Keratinocyte (primary cell): Measurements from ENCODE around the gene CNTNAP1. TPM values are rescaled to one million over a fixed set of nuclear protein-coding genes. Genes with fewer than 3 reads are reported as not detected.

ENCODE experiments used
- DNase-seq: peaks from one replicate; pipeline ENCODE4 v3.0.0-alpha.2; 2011; ENCODE audit warnings: low read depth, missing footprints, low spot score
- FAIRE-seq: peaks from 2 replicates; lab custom pipeline; 2011; peaks lifted over from hg19 to GRCh38; lab: Jason Lieb, UNC
- H2AFZ ChIP-seq: 2 replicates; pipeline ENCODE4 v1.6.0; 2012; ENCODE audit warnings: low read length, control low read depth, inconsistent platforms; ENCODE audit not compliant: control insufficient read depth
- H3K27ac ChIP-seq: 2 replicates; pipeline ENCODE4 v1.5.1; 2011; ENCODE audit warnings: low read length; ENCODE audit not compliant: control insufficient read depth, insufficient read depth
- H3K27me3 ChIP-seq: 3 replicates; pipeline ENCODE4 v1.6.0; 2011; ENCODE audit warnings: low read length; ENCODE audit not compliant: control insufficient read depth, insufficient read depth; ENCODE audit errors: extremely low read depth
- H3K36me3 ChIP-seq, 2 experiments: 2 replicates in 1 of 2; 3 replicates in 1 of 2; pipeline ENCODE4 v1.5.1; 2011; ENCODE audit warnings: low read length in 2 of 2, mild to moderate bottlenecking in 1 of 2; ENCODE audit not compliant: control insufficient read depth in 2 of 2, insufficient read depth in 2 of 2; ENCODE audit errors: extremely low read depth in 1 of 2
- H3K4me1 ChIP-seq: 3 replicates; pipeline ENCODE4 v1.5.1; 2011; ENCODE audit warnings: low read length; ENCODE audit not compliant: control insufficient read depth, insufficient read depth; ENCODE audit errors: extremely low read depth
- H3K4me2 ChIP-seq: 3 replicates; pipeline ENCODE4 v1.6.0; 2011; ENCODE audit warnings: low read depth, low read length; ENCODE audit not compliant: control insufficient read depth, insufficient read depth; ENCODE audit errors: extremely low read depth
- H3K4me3 ChIP-seq, 3 experiments: fragments of 200-600 bp in 1 of 3; sonication (generic) in 1 of 3; 2 replicates in 2 of 3; 3 replicates in 1 of 3; pipeline ENCODE4 v1.5.1; 2011 to 2016; ENCODE audit warnings: low read length in 3 of 3, mild to moderate bottlenecking in 3 of 3, control low read depth in 2 of 3, inconsistent platforms in 1 of 3, low read depth in 1 of 3, mixed read lengths in 1 of 3, mixed run types in 1 of 3, moderate library complexity in 1 of 3; ENCODE audit not compliant: control insufficient read depth in 2 of 3, insufficient read depth in 2 of 3; ENCODE audit errors: extremely low read depth in 1 of 3
- H3K79me2 ChIP-seq: 2 replicates; pipeline ENCODE4 v1.6.0; 2012; ENCODE audit warnings: low read length; ENCODE audit not compliant: control insufficient read depth, insufficient read depth
- H3K9ac ChIP-seq: 3 replicates; pipeline ENCODE4 v1.6.0; 2011; ENCODE audit warnings: low read length; ENCODE audit not compliant: control insufficient read depth, insufficient read depth; ENCODE audit errors: extremely low read depth
- H3K9me1 ChIP-seq: 3 replicates; pipeline ENCODE4 v1.6.0; 2011; ENCODE audit warnings: low read length; ENCODE audit not compliant: control insufficient read depth, insufficient read depth; ENCODE audit errors: extremely low read depth
- H3K9me3 ChIP-seq: 2 replicates; pipeline ENCODE4 v1.5.1; 2012; ENCODE audit warnings: low read depth, low read length; ENCODE audit not compliant: control insufficient read depth
- H4K20me1 ChIP-seq: 3 replicates; pipeline ENCODE4 v1.6.0; 2011; ENCODE audit warnings: low read length; ENCODE audit not compliant: control insufficient read depth, insufficient read depth; ENCODE audit errors: extremely low read depth
- CTCF ChIP-seq, 3 experiments: IDR thresholded peaks in 1 of 3; conservative IDR thresholded peaks in 1 of 3; optimal IDR thresholded peaks in 1 of 3; 2 replicates in 2 of 3; 3 replicates in 1 of 3; pipeline versions ENCODE3 to v1.5.1; 2011; ENCODE audit warnings: low read length in 3 of 3, mild to moderate bottlenecking in 3 of 3, moderate library complexity in 2 of 3, control low read depth in 1 of 3, inconsistent platforms in 1 of 3; ENCODE audit not compliant: insufficient read depth in 2 of 3; ENCODE audit errors: extremely low read depth in 1 of 3
- EZH2 ChIP-seq: IDR thresholded peaks from one replicate; pipeline ENCODE4 v1.6.1; 2012; ENCODE audit warnings: inconsistent platforms, mild to moderate bottlenecking, low read length, moderate library complexity
- dilution Hi-C: fragments of 300-500 bp; cut with MboI; formaldehyde crosslinking; loops from one replicate; pipeline ENCODE4 v1.7.0; 2020; ENCODE audit warnings: low sequenced_read_pairs; ENCODE audit not compliant: extremely low pct_ligation_motif_present
- polyA plus RNA-seq, 5 experiments: library from polyadenylated mRNA; depleted of rRNA in 3 of 5; stranded (reverse) in 3 of 5; stranded (forward) in 1 of 5; unstranded in 1 of 5; fragments of >200 nt; gene quantifications; 1 replicate in 1 of 5; 2 replicates in 3 of 5; 3 replicates in 1 of 5; pipeline versions ENCODE4 v1.2.1 to v1.2.3, GENCODE V29; 2011 to 2012; ENCODE audit warnings: missing spikeins in 2 of 5, low read depth in 1 of 5, low replicate concordance in 1 of 5

CNTNAP1 gene
- polyA plus RNA-seq, 1 donor (not counting 4 experiments of a cell fraction or from before 2014, with no cell fraction given): 0.71 TPM

GRCh38 chr17:42676424-42677011 lies 5.8 kb upstream of the CNTNAP1 start, which contains the start of gene PLEKHH3:
Gene PLEKHH3, minus strand, starts transcription at chr17:42676994. Its CDS starts 431 bp downstream, at chr17:42676563.
- Histone ChIP-seq H3K36me3 (peaks cover 7 to 10% of the 10 kb centered on the region in 2 experiments), H3K4me2 (peak within 1 kb of the TSS; percentile 96), H3K4me3 (peak within 1 kb of the TSS; percentile 92 to 93 (median 92)), H3K27me3 (no peaks in the 10 kb centered on the region), H3K9me3 (no peaks in the 10 kb centered on the region), H3K9me1 (no peaks in the 10 kb centered on the region), H3K79me2 (peaks cover 16% of the 10 kb centered on the region), H3K9ac (peak within 1 kb of the TSS; percentile 85), H3K4me1 (peaks cover 61% of the 10 kb centered on the region), H2AFZ (peak within 1 kb of the TSS; percentile 79), H4K20me1 (peaks cover 6% of the 10 kb centered on the region), H3K27ac (peak within 1 kb of the TSS; percentile 95)
- DNase-seq (no peak), FAIRE-seq (no peak)
- TF ChIP-seq EZH2: no peak
- peak in 1 of 3 experiments; percentile 14 for TF ChIP-seq CTCF (optimal IDR thresholded peaks at IDR 0.05 in 1 of 3, IDR thresholded peaks at IDR 0.05 in 1 of 3, conservative IDR thresholded peaks at IDR 0.05 in 1 of 3; ENCODE audit: extremely low read depth in 1 of 3, insufficient read depth in 2 of 3, low read length in 3 of 3)
- dilution Hi-C loops: no loop called here

GRCh38 chr17:42677012-42677857 lies 5.1 kb upstream of the CNTNAP1 start:
- dilution Hi-C loops: no loop called here
- H3K4me3 ChIP-seq: peak overlapping the region; percentile 92 to 93 (median 92)
- H3K79me2 ChIP-seq: peaks cover 16% of the 10 kb centered on the region
- peak overlapping the region; percentile 79 for H2AFZ ChIP-seq
- H3K9me3 ChIP-seq: no peaks in the 10 kb centered on the region
- peaks cover 6% of the 10 kb centered on the region for H4K20me1 ChIP-seq
- peak; percentile 97 for DNase-seq
- TF ChIP-seq CTCF (optimal IDR thresholded peaks at IDR 0.05 in 1 of 3, IDR thresholded peaks at IDR 0.05 in 1 of 3, conservative IDR thresholded peaks at IDR 0.05 in 1 of 3; ENCODE audit: extremely low read depth in 1 of 3, insufficient read depth in 2 of 3, low read length in 3 of 3) (no peak), EZH2 (no peak)
- peak overlapping the region; percentile 85 for H3K9ac ChIP-seq
- H3K27me3 ChIP-seq: no peaks in the 10 kb centered on the region
- H3K9me1 ChIP-seq: no peaks in the 10 kb centered on the region
- H3K27ac ChIP-seq: peak overlapping the region; percentile 95
- peak; percentile 83 for FAIRE-seq
- H3K4me1 ChIP-seq: peaks cover 57% of the 10 kb centered on the region
- peaks cover 4 to 9% of the 10 kb centered on the region in 2 experiments for H3K36me3 ChIP-seq
- peak overlapping the region; percentile 96 for H3K4me2 ChIP-seq
